ENCODE data around the gene SMIM24.
"Not testable (repeated sequence)": the region's sequence is repeated elsewhere in the genome, so short reads cannot be mapped to it uniquely, and the experiment has no call there.

The SMIM24 gene

GRCh38 chr19:3433805-3434540 lies 46.4 kb downstream of the SMIM24 start:
- no peak for DNase-seq (ENCODE audit: low spot score)

DNA sequence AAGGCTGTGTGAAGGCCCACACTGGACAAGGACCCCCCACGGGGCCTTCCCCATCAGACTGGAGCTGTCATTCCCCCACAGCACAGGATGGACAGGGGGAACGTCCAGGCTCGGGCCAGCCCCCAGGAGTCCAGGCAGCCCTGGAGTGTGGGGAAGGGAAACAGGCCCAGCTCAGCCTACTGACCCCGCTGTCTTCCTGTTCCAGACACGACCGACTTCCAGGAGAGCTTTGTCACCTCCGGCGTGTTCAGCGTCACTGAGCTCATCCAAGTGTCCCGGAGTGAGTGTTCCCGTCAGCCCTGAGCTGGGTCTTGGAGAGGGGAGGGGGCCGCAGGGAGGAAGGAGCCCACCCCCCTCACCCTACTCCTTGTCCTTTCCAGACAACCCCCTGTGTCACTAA lies 47.0 kb downstream of the SMIM24 start:
- DNase-seq (ENCODE audit: low spot score) = no peak

GRCh38 chr19:3431760-3432397 lies 48.4 kb downstream of the SMIM24 start:
- DNase-seq (ENCODE audit: low spot score) = no peak

DNA sequence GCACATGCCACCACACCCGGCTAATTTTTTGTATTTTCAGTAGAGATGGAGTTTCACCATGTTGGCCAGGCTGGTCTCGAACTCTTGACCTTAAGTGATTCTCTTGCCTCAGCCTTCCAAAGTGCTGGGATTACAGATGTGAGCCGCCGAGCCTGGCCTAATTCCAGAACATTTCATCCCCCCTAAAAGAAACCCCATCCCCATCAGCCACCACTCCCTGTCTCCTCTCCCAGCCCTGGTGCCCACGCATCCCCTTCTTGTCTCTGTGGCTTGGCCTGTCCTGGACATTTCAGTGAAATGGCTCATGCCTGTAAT lies 50.0 kb downstream of the SMIM24 start:
- DNase-seq (ENCODE audit: low spot score) = not testable (repeated sequence)

DNA sequence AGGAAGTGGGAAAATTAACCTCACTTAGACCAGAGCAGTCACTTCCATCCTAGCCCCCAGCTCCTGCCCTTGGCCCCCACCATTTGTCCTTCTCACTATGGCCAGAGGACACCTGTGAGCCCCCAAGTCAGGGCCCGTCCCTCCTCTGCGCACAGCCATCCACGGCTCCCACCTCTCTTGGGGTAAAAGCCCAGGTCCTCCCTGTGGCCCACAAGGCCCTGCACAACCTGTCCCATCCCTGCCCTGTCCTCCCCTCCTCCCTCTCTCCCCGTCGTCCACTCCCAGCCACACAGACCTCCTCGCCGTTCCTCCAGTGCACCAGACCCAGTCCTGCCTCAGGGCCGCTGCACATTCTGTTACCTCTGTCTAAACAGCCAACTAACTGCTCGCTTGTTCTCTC lies 53.9 kb downstream of the SMIM24 start:
- no peak for DNase-seq (ENCODE audit: low spot score)
